Left lung (tissue), 10 donors: ENCODE results near the gene PTPN23. TPM values are rescaled to one million over a fixed set of nuclear protein-coding genes. Genes with fewer than 3 reads are reported as not detected.
"Not testable (repeated sequence)": the region's sequence is repeated elsewhere in the genome, so short reads cannot be mapped to it uniquely, and the experiment has no call there.

Experiments used
- ATAC-seq: fragments of 200-7000 bp; cut with Tn5 transposase; one replicate; pipeline ENCODE4 v1.9.1; 2020; ENCODE audit warnings: moderate library complexity
- DNase-seq, 4 donors: peaks; one replicate each; pipeline ENCODE4 v3.0.0-alpha.2; 2013 to 2020
- H3K27ac ChIP-seq, 2 donors: fragments of 200-600 bp; sonication (generic) in 1 of 2; one replicate each; pipeline versions ENCODE4 v1.5.0 to v1.8.0; 2020 to 2021
- H3K27me3 ChIP-seq, 2 donors: fragments of 200-600 bp; sonication (generic) in 1 of 2; one replicate each; pipeline versions ENCODE4 v1.5.0 to v1.8.0; 2020 to 2021
- H3K36me3 ChIP-seq, 2 donors: fragments of 200-600 bp; sonication (generic) in 1 of 2; one replicate each; pipeline versions ENCODE4 v1.5.0 to v1.8.0; 2020 to 2021
- H3K4me1 ChIP-seq, 2 donors: fragments of 200-600 bp; one replicate each; pipeline ENCODE4 v1.8.0; 2021
- H3K4me3 ChIP-seq, 2 donors: fragments of 200-600 bp; sonication (generic) in 1 of 2; one replicate each; pipeline versions ENCODE4 v1.5.0 to v1.8.0; 2020 to 2021; ENCODE audit warnings: mild to moderate bottlenecking in 1 of 2
- H3K9me3 ChIP-seq, 2 donors: fragments of 200-600 bp; sonication (generic) in 1 of 2; one replicate each; pipeline versions ENCODE4 v1.5.0 to v1.8.0; 2020 to 2021
- intact Hi-C, 2 donors: fragments of 100-400 bp; cut with DNase I; formaldehyde crosslinking; loops; one replicate each; pipeline versions ENCODE4 v1.11.2 to v1.14.2; 2022
- polyA plus RNA-seq, 6 donors: library from polyadenylated mRNA; unstranded; fragments of 120-200 nt; gene quantifications; one replicate each; pipeline ENCODE4 v1.2.1, GENCODE V29; 2013; ENCODE audit not compliant: insufficient read length in 6 of 6
- total RNA-seq, 2 donors: library from RNA; stranded (reverse); fragmentation: NEBNext Ultra II Directional; extraction: Animal tissue kit (Norgen Biotek cat#: 25700); gene quantifications; one replicate each; pipeline ENCODE4 v1.2.1, GENCODE V29; 2021
- TF ChIP-seq, protein P1 (sequence below), 2 donors: fragments of 200-600 bp; sonication (generic) in 1 of 2; IDR thresholded peaks; one replicate each; pipeline versions ENCODE4 v1.5.0 to v1.8.0; 2021; ENCODE audit warnings: antibody characterized with exemption in 2 of 2
- donor health status: DM: no; HTN: yes; CAD: no.
- donor health status: DM: no; HTN: no; CAD: no.

PTPN23 gene
- total and polyA plus RNA-seq, 8 donors: 19.9 to 53.5 (median 25.6) TPM

DNA sequence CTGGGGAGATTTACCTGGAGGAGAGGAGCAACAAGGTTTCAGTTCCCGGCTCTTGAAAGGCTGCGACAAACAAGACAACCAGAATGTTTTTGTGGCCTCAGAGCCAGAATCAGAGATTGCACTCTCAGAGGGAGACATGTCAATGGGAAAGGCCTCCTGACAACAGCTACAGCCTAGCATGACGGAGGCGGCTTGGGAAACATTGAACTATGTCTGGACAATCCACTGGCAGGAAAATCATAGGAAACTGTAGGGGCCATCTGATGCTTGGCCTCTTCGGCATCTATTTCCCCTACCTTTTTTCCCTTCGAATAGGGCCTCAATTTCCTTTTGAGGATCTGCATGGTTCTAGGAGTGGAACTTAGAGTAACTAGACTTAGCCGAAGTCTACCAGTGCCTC, 13.2 kb upstream of the PTPN23 start:
- Histone ChIP-seq H3K4me3 (no peak overlapping the region), H3K9me3 (no peaks in the 10 kb centered on the region), H3K27me3 (no peaks in the 10 kb centered on the region), H3K36me3 (no peaks in the 10 kb centered on the region), H3K4me1 (peaks cover 0 to 44% of the 10 kb centered on the region in 2 donors), H3K27ac (no peak overlapping the region)
- intact Hi-C loops: no loop called here
- TF ChIP-seq, protein P1, sequence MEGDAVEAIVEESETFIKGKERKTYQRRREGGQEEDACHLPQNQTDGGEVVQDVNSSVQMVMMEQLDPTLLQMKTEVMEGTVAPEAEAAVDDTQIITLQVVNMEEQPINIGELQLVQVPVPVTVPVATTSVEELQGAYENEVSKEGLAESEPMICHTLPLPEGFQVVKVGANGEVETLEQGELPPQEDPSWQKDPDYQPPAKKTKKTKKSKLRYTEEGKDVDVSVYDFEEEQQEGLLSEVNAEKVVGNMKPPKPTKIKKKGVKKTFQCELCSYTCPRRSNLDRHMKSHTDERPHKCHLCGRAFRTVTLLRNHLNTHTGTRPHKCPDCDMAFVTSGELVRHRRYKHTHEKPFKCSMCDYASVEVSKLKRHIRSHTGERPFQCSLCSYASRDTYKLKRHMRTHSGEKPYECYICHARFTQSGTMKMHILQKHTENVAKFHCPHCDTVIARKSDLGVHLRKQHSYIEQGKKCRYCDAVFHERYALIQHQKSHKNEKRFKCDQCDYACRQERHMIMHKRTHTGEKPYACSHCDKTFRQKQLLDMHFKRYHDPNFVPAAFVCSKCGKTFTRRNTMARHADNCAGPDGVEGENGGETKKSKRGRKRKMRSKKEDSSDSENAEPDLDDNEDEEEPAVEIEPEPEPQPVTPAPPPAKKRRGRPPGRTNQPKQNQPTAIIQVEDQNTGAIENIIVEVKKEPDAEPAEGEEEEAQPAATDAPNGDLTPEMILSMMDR (IDR thresholded peaks at IDR 0.05): no peak
- DNase-seq: no peak
- no peak for ATAC-seq

DNA sequence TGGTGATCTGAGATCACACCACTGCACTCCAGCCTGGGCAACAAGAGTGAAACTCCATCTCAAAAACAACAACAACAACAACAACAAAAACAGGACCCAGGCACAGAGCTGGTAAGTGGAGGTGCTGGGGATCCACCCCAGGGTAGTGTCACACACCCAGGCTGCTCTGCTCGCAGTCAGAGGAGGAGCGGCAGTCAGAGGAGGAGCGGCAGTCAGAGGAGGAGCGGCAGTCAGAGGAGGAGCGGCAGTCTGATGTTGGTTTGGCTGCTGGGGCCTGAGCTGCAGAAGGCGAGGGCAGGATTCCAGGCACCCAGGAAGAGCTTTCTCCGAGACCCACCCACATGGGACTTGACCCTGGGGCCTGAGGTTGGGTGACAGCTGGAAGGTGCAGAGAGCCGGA, 10.8 kb upstream of the PTPN23 start:
- ATAC-seq: not testable (repeated sequence)

DNA sequence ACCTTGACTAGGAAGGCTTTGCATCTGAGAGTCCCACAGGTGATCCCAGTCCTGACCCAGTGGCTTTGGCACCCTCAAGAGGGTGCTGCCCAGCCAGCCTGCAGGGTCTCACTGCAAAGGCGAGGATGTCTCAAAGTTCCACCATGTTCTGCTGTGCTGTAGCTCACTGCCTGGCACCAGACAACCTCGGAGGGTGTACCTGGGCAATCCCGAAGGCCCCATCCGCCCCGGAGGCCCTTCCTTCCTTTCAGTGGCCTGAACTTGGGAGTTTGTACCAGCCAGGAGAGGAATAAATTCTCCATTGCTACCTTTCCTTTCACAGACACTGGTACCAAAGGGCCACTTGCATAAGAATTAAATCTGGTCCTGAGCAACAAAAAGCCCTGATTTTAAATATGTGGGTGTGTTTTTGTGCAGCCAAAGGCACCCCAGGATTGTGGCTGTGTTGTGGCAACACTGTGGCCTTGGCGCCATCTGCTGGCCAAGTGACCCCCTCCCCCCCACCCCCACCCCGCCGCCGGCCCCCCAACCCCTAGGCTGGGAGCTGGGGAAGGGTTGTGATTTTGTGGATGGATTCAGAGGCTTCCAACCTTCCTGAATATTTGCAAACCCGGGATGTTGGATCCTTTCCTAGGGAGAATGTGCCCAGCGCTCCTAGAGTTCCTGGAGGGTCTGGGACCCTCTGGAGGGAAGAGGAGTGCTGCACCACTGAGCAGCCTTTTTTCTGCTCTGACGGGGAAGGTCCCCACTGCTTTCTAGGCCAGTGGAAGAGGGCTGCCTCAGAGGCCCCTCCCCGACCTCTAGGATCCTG, 9.7 kb upstream of the PTPN23 start:
- Histone ChIP-seq H3K27ac (peak overlapping the region in 1 of 2 donors; percentile 14), H3K36me3 (no peaks in the 10 kb centered on the region), H3K27me3 (no peaks in the 10 kb centered on the region), H3K9me3 (no peaks in the 10 kb centered on the region), H3K4me3 (no peak overlapping the region), H3K4me1 (peaks cover 0 to 29% of the 10 kb centered on the region in 2 donors)
- peak; percentile 66 for ATAC-seq
- no peak for DNase-seq
- intact Hi-C loops: no loop called here
- TF ChIP-seq, protein P1 (IDR thresholded peaks at IDR 0.05): peak; percentile 29 to 53

More for the DNA sequence above, 10.8 kb upstream of the PTPN23 start:
- H3K27me3 ChIP-seq, H3K4me3 ChIP-seq, H3K36me3 ChIP-seq, DNase-seq, H3K9me3 ChIP-seq, intact Hi-C loops: not testable (repeated sequence)
- H3K27ac ChIP-seq: peak overlapping the region in 1 of 2 donors; percentile 14
- H3K4me1 ChIP-seq: peaks cover 0 to 38% of the 10 kb centered on the region in 2 donors

DNA sequence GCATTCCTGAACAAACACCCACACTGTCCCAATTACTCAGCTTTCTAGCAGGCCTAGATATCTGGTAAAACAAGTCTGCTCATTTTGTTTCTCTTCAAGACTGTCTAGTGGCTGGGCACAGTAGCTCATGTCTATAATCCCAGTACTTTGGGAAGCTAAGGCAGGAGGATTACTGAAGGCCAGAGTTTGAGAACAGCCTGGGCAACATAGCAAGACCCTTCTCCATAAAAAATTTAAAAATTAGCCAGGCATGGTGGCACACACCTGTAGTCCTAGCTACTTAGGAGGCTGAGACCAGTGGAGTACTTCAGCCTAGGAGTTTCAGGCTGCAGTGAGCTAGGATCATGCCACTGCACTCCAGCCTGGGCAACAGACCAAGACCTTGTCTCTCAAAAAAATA, 6.2 kb upstream of the PTPN23 start:
- Histone ChIP-seq H3K9me3 (no peaks in the 10 kb centered on the region), H3K4me1 (peaks cover 4 to 43% of the 10 kb centered on the region in 2 donors), H3K27ac (no peak overlapping the region), H3K27me3 (no peaks in the 10 kb centered on the region), H3K4me3 (no peak overlapping the region), H3K36me3 (no peaks in the 10 kb centered on the region)
- intact Hi-C loops: no loop called here
- DNase-seq (no peak), ATAC-seq (no peak)
- TF ChIP-seq, protein P1 (IDR thresholded peaks at IDR 0.05): no peak

DNA sequence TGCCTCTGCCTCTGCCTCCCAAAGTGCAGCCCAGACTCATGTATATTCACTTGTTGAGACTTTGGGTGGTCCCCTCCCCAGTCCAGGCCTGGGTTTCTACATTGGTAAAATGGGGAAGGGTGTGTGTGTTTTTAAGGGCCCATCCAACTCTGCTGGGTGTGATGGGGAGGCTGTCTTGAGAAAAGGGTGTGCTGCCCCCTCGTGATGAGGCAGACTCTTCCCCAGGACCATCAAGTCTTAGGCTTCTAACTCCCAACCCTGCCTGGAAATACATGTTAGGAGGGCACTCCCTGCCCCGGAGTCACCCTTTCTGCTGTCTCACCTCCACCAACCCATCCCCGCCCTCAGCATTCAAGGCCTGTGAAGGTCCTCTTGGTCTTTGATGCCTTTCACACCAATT, 4.4 kb upstream of the PTPN23 start:
- no peak overlapping the region for H3K27ac ChIP-seq
- H3K27me3 ChIP-seq: no peaks in the 10 kb centered on the region
- peaks cover 10 to 36% of the 10 kb centered on the region in 2 donors for H3K4me1 ChIP-seq
- ATAC-seq (no peak), DNase-seq (no peak)
- TF ChIP-seq, protein P1 (IDR thresholded peaks at IDR 0.05): no peak
- H3K4me3 ChIP-seq: no peak overlapping the region
- no peaks in the 10 kb centered on the region for H3K36me3 ChIP-seq
- intact Hi-C loops: no loop called here
- no peaks in the 10 kb centered on the region for H3K9me3 ChIP-seq
